HG03354 (cell line): Measurements from ENCODE around the gene MOB3B.
"Not testable (repeated sequence)": the region's sequence is repeated elsewhere in the genome, so short reads cannot be mapped to it uniquely, and the experiment has no call there.

Experiments
- ATAC-seq: cut with Tn5 transposase; IDR thresholded peaks from one replicate; pipeline ENCODE4 v1.9.1; 2021; ENCODE audit warnings: mild to moderate bottlenecking; ENCODE audit not compliant: unreplicated experiment, poor library complexity, severe bottlenecking

Gene MOB3B

DNA sequence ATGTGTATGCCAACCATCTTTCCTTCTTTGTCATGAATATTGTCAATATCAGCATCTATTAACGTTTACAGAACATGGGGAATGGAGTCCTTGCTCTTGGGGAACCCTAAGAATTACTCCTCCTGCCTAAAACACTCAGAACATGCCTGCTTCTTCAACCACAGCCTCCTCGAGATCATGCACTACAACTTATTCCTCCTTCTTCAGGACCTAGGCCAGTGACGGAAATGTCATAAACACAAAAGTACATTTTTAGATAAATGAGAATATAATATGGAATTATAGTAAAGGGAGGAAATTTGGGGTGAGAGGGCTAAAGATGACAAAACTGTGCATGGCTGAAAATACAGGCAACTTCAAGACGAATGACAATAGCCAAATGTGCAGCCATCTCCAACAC lies 8.6 kb downstream of the MOB3B start:
- no peak for ATAC-seq

DNA sequence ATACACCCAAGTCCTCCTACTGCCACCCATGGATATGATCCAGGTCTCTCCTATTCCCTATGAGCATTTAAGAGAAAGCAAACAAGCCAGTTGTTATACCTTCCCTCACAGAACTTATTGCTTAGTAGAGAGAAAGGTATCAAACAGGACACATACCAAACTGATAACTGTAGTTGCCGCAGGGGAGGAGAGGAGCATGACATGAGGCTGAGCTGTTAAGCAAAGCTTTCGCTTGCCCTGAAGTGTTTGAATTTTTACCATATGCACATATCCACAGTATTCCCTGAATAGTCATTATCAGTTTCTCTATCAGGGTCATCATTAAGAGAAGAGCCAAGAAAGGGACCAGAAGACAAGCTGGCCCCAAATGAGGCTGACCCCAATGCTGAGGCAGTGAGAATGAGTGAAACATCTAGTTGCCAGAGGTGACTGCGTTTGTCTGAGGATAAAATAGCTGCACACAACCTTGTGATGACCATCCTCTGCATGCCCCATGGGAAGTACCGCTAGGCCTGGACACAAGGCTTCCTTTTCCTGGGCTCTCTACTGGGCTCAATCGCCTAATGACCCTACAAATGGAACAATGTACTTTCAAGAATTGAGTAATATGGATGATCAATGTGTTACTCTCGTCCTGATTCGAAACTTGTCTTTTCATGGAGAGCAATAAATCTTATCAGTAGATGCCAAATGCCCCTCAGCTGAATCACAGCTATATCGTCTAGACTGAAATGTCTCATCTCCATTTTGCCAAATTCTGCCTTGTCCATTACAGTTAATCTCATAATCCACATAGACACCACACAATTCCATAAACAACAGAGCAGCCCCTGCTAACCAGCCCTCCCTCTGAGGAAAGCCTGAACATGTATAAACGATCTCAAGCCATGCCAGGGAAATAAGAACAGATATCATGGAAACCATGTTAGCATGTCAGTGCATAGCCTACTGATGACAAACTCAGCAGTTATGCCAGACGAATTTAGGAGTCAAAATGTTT lies 9.8 kb downstream of the MOB3B start:
- no peak for ATAC-seq

DNA sequence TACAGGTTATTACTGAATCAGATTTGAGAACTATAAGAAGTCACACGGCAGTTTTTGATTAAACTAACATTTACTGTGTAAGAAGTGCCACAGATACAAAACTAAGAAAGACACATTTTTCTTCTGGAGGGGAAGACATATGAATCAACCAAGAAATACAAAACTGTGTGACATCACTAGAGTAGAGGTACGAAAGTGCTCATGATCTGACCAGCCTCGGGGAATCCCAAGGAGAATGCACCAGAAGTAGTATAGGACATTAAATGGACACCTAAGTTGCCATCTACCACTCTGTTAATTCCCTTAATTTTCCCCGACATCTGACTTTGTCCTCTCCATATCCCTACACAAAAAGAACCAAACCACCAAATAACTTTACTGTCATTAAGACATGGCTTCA lies 10.8 kb downstream of the MOB3B start:
- ATAC-seq, result no peak

DNA sequence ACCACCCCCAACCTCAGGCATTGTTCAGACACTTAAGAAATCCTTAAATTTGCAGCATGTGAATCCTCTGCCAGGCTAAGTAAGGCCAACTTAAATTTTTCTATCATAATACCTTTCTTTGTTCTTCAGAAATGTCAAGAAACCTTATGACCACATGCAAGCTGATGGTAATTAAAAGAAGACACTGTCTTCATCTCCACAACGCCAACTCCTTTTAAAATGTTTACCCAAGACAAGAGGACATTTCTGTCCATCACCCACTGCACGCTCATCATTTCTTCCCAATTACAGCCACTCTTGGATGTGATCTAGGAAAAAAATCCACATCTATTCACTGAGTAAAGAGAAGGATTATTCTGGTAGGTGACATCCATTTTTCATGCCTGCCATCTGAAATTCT lies 11.6 kb downstream of the MOB3B start:
- ATAC-seq, result no peak

DNA sequence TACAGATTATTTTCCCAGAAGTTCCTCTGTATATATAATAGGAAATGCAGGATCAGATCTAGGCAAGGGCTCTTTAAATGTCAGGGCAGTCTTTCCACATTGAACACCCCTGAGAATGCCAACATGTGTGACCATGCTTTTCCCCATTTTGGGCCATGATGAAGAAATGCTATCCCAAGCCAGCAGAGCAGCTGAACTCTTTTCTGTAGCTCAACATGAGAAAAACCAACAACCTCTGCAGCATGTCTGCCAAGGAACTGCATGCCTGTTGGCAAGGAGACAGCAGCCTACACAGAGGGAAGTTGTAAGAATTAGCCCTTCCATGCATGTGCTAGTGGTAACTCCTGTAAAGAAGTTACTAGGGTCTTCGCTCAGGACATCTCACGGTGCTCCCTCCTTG lies 15.1 kb downstream of the MOB3B start:
- ATAC-seq, result no peak

DNA sequence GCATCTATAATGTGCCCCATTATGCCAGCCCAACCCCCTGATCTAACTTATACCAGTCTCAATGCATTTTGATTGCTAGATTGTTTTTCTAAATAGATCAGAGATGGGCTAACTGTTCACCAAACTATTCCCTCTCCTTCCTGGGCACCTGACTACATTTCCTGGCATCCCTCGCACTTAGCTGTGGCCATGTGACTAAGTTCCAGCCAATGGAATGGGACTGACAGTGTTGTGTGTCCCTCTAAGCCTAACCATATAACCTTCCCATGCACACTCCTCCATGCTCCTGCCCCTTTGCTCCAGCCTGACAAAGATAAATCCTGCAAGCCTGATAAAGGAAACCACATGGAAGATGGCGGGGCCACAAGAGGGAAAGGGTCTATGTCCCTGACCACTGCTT lies 17.8 kb downstream of the MOB3B start:
- no peak for ATAC-seq

GRCh38 chr9:27510780-27511179 lies 18.8 kb downstream of the MOB3B start:
- ATAC-seq, result no peak

GRCh38 chr9:27506981-27507380 lies 22.6 kb downstream of the MOB3B start:
- no peak for ATAC-seq

GRCh38 chr9:27505744-27506161 lies 23.9 kb downstream of the MOB3B start:
- ATAC-seq, result no peak

DNA sequence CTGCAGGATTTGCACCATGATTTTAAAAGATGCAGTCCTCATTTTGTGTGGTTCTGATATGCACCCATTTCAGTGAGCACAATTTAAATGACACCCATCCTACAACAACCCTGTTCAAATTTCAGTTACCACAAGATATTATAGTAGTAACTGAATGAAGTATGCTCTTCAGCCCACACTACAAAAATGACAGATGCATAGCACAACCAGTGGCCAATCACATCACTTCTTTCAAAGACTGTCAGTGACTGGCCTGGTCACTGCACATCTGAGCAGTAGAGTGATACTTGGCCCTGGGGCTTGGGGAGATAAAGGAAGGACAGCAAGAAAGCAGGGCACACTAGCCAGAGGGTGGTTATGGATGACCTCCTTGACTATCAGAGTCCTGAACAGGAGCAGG lies 25.4 kb downstream of the MOB3B start:
- ATAC-seq, result no peak

DNA sequence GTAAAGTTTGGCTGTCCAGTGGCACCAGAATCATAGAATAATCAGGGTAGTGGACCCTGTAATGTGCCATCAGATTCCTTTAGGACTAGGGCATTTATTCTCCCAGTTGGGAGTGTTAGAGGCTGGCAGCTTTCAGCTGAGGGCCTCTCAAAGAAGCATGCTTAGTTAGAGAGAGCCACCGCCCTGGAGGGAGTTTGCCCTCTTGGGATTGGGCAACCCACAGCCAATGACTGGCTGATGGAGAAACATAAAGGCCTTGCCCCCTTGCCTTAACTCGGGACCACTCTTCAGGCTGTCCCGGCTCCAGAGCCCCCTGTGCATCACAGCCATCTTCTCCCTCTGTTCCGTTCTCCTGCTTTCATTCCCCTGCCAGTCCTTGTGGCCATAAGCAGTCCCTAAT lies 26.0 kb downstream of the MOB3B start:
- no peak for ATAC-seq

DNA sequence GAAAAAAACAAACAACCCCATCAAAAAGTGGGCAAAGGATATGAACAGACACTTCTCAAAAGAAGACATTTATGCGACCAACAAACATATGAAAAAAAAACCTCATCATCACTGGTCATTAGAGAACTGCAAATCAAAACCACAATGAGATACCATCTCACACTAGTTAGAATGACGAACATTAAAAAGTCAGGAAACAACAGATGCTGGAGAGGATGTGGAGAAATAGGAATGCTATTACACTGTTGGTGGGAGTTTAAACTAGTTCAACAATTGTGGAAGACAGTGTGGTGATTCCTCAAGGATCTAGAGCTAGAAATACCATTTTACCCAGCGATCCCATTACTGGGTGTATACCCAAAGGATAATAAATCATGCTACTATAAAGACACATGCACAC lies 28.7 kb downstream of the MOB3B start:
- not testable (repeated sequence) for ATAC-seq

DNA sequence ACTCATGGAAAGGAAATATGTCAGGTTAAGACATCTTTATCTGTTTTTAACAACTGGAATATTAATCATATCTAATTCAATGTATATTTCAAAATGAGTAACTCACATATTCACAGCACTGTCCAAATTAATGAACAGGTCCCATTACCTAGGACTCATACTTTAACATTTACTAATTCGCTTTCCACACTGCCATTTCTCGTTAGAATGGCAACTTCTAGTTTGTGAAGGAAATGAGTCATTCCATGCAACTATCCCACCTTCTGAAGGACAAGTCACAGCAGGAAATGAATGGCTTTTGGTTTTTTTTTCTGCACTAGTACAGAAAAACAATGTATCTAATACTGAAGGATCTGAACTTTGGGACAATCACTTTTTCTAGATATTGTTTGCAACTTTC lies 30.2 kb downstream of the MOB3B start:
- ATAC-seq, result peak; percentile 66

DNA sequence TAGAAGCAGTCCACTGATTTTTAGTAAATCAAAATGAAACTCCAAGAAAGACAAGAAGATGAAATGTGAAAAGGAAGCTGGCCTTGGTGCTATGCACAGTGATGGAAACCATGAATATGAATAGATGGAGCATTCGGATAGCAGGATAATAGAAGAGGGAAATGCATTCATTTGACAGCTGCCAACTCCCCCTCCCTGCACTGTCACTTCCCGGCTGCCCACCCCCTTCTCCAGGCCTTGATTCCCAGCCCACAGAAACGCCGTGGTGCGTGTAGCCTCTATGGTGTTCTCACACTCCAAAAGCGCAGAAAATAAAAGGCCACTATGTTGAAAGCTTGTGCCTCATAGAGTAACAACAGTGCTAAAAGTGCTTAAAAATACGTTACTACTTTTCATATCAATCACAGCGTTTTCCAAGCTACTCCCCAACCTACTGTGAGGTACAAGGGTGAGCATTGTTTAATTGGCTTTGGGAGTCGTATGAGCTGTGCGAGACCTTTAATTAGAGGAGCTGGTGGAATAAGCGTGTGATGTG lies 31.7 kb downstream of the MOB3B start:
- ATAC-seq, result no peak

DNA sequence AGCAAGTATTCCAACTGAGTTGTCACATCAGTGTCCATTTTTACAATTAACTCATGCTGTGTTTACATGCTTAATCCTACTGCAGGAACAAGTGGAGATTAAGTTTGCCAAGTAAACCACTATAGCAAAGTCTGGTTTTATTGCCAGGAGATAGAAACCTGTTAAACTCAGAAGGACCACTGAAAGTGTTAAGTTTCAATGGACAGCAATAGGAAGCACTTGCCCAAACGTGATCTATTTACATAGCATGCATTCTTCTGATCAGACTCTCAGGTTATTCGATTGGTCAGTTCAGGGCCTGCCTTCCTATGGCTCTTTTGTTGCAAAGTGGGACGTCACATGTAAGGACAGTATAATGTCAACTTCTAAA lies 33.5 kb downstream of the MOB3B start:
- ATAC-seq, result no peak

- no peak for ATAC-seq
Measured at GRCh38 chr9:27495480-27496134, 34.0 kb downstream of the MOB3B start.

- ATAC-seq, result no peak
Measured at GRCh38 chr9:27491154-27491553, 38.5 kb downstream of the MOB3B start.

GRCh38 chr9:27489087-27489876 lies 40.3 kb downstream of the MOB3B start:
- peak; percentile 85 for ATAC-seq

- no peak for ATAC-seq
Measured at GRCh38 chr9:27487927-27488326, 41.7 kb downstream of the MOB3B start.

DNA sequence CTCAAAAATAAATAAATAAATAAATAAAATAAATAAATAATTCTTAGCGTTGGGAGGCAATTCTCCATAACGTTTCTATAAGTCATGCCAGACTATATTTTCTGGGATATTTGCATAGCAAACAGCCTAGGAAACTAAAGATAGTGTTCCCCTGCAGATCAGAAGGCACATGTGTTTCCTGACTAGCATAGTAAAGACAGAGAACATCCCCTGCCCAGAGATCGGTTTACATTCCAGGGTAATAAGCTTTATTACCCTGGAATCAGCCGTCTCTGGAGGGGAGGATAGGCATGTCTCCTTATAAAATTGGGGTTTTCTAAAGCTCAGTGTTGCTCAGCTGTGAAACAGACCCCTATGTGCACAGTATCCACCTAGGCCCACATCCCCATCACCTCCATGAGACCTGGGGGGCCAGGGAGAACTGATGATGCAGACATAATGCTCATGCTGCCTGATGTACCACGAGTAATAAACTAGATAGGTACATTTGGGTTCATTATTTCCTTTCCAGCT lies 42.4 kb downstream of the MOB3B start:
- no peak for ATAC-seq
